Osteocyte (in vitro differentiated cells): ENCODE data around the gene SLC2A4. TPM values are rescaled to one million over a fixed set of nuclear protein-coding genes. Genes with fewer than 3 reads are reported as not detected.

Source experiments
- DNase-seq: peaks from one replicate; pipeline ENCODE4 v3.0.0; 2021; ENCODE audit warnings: mixed read lengths; ENCODE audit not compliant: unreplicated experiment; ENCODE audit errors: extremely low spot score
- H3K27ac Mint-ChIP-seq: one replicate; pipeline ENCODE4 v1.8.0; 2021; ENCODE audit warnings: mild to moderate bottlenecking, mixed read lengths; ENCODE audit not compliant: unreplicated experiment
- H3K27me3 Mint-ChIP-seq: one replicate; pipeline ENCODE4 v1.8.0; 2021; ENCODE audit warnings: mixed read lengths; ENCODE audit not compliant: unreplicated experiment
- H3K36me3 Mint-ChIP-seq: one replicate; pipeline ENCODE4 v1.8.0; 2021; ENCODE audit warnings: mixed read lengths; ENCODE audit not compliant: unreplicated experiment
- H3K4me1 Mint-ChIP-seq: one replicate; pipeline ENCODE4 v1.8.0; 2021; ENCODE audit warnings: mixed read lengths; ENCODE audit not compliant: unreplicated experiment
- H3K4me3 Mint-ChIP-seq: one replicate; pipeline ENCODE4 v1.8.0; 2021; ENCODE audit warnings: mild to moderate bottlenecking, moderate library complexity, mixed read lengths; ENCODE audit not compliant: unreplicated experiment
- H3K9me3 Mint-ChIP-seq: one replicate; pipeline ENCODE4 v1.8.0; 2021; ENCODE audit warnings: mixed read lengths; ENCODE audit not compliant: unreplicated experiment
- total RNA-seq: library from RNA; stranded (reverse); gene quantifications from 2 replicates; pipeline ENCODE4 v1.2.1, GENCODE V29; 2021
- TF ChIP-seq, protein P1 (sequence below): fragments of 200-600 bp; sonication (generic); IDR thresholded peaks from 2 replicates; pipeline ENCODE4 v1.5.0; 2021; ENCODE audit warnings: antibody characterized with exemption, mild to moderate bottlenecking, moderate library complexity

SLC2A4 gene
- total RNA-seq, 1 donor from 2014 or later = 0.59 TPM

DNA sequence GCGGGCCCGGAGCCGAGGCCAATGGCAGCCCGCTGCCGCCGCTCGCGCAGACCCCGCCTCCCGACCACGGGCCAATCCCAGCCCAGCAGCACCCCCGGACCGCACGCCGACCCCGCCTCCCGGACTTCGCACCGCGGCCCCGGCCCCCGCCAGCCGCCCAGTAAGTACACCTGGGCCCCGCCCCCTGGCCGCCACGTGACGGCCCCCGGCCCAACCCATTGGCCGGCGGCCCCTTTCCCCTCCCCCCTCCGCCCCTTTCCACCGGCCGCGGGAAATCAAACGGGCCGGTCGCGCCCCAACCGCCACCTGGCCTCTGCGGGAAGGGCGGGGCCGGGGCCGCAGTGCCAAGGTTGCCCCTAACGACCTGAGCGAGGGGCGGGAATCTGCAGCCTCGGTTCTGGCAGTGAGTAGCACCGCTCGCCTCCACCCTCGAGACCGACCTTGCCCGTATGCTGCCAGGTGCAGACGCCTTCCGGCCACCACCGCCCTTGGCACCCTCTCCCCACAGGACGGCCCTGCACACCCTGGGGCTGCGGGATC is 13.2 kb downstream of the SLC2A4 start, which contains the start of gene YBX2:
Gene YBX2 (minus strand): TSS at position 26 of the 540 bp plus-strand sequence. CDS start 139 bp downstream, outside the sequence.
- Mint-ChIP-seq H3K9me3 (no peaks in the 10 kb centered on the region), H3K27ac (peak within 1 kb of the TSS; percentile 7), H3K27me3 (peaks cover 46% of the 10 kb centered on the region), H3K4me1 (peaks cover 24% of the 10 kb centered on the region), H3K36me3 (no peaks in the 10 kb centered on the region), H3K4me3 (peak within 1 kb of the TSS; percentile 64)
- TF ChIP-seq, protein P1, sequence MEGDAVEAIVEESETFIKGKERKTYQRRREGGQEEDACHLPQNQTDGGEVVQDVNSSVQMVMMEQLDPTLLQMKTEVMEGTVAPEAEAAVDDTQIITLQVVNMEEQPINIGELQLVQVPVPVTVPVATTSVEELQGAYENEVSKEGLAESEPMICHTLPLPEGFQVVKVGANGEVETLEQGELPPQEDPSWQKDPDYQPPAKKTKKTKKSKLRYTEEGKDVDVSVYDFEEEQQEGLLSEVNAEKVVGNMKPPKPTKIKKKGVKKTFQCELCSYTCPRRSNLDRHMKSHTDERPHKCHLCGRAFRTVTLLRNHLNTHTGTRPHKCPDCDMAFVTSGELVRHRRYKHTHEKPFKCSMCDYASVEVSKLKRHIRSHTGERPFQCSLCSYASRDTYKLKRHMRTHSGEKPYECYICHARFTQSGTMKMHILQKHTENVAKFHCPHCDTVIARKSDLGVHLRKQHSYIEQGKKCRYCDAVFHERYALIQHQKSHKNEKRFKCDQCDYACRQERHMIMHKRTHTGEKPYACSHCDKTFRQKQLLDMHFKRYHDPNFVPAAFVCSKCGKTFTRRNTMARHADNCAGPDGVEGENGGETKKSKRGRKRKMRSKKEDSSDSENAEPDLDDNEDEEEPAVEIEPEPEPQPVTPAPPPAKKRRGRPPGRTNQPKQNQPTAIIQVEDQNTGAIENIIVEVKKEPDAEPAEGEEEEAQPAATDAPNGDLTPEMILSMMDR = no peak
- DNase-seq = no peak

DNA sequence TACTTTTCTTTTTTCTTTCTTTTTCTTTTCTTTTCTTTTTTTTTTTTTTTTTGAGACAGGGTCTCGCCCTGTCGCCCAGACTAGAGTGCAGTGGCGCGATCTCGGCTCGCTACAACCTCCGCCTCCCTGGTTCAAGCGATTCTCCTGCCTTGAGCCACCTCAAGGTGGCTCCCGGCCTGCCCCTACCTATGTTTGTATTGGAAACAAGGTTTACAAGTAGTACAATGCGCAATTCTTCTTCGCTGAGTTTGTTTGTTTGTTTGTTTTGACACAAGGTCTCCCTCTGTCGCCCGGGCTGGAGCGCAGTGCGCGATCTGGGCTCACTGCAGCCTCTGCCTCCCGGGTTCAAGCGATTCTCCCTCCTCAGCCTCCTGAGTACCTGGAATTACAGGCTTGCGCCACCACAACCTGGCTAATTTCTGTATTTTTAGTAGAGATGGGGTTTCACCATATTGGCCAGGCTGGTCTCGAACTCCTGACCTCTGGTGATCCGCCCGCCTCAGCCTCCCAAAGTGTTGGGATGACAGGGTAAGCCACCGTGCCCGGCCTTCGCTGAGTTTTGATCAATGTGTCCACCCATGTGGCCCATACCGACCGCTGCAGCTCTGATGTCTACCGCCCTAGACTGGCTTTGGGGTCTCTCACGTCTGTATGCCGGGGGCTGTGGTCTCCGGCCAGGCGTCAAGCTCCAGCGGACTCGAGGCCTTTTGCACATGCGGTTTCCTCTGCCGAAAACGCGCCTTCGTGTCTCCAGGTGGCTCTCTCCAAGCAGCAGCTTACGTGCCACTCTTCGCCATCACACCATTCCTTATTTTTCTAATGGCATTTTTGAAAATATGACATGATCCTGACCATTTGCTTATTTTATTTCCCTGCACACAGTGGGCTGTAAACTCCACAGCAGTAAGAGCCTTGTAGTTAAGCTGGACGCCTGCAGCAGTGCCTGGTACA is 14.0 kb downstream of the SLC2A4 start:
- Mint-ChIP-seq H3K9me3 (no peaks in the 10 kb centered on the region), H3K27me3 (peaks cover 49% of the 10 kb centered on the region), H3K36me3 (no peaks in the 10 kb centered on the region), H3K27ac (no peak overlapping the region), H3K4me3 (peak overlapping the region; percentile 64), H3K4me1 (peaks cover 24% of the 10 kb centered on the region)
- DNase-seq = no peak
- TF ChIP-seq, protein P1 = no peak

DNA sequence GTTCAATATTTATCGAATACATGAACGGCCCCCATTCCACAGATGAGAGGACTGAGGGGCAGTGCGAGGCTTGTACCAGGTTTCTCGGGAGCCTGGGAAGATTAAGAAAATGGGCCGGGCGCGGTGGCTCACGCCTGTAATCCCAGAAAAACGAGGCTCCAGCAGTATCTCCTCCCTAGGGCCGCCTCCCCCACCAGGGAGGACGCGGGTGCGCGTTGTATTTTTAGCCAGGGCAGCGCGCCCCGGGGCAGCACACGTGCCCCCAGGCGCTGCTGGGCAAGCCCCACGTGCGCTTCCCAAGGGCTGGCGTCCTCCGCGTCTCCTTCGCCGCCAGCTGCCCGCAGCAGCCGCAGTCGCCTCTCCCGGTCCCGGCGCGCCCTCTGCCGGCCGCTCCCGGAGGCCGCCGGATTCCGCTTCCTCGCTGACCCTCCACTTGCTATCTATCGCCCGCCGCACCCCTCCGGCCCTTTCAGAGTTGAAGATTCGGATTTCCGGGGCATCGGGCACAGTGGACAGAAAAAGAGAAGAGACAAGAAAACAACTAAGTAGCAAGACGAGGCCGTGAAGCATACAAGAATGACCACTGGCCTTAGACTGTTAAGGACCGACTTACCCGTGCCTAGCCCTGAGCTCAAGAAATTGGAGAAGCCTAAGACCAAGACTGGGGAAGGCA is 14.8 kb downstream of the SLC2A4 start:
- DNase-seq = peak; percentile 94
- no peaks in the 10 kb centered on the region for H3K9me3 Mint-ChIP-seq
- H3K27me3 Mint-ChIP-seq = peaks cover 42% of the 10 kb centered on the region
- H3K4me3 Mint-ChIP-seq = peak overlapping the region; percentile 22
- H3K27ac Mint-ChIP-seq = no peak overlapping the region
- TF ChIP-seq, protein P1 = peak; percentile 98
- peaks cover 24% of the 10 kb centered on the region for H3K4me1 Mint-ChIP-seq
- H3K36me3 Mint-ChIP-seq = no peaks in the 10 kb centered on the region

DNA sequence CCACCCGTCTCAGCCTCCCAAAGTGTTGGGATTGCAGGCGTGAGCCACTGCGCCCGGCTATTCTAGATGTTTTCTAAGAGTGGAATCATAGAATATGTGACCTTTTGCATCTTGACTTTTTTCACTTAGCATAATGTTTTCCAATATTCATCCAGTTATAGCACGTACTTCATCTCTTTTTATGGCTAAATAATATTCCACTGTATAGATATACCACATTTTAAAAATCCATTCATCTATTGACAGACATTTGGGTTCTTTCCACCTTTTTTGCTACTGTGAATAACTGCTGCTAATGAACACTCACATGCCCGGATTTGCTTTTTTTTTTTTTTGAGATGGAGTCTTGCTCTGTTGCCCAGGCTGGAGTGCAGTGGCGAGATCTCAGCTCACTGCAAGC is 22.7 kb downstream of the SLC2A4 start:
- no peaks in the 10 kb centered on the region for H3K36me3 Mint-ChIP-seq
- DNase-seq = no peak
- H3K9me3 Mint-ChIP-seq = no peaks in the 10 kb centered on the region
- no peak overlapping the region for H3K27ac Mint-ChIP-seq
- H3K4me3 Mint-ChIP-seq = no peak overlapping the region
- TF ChIP-seq, protein P1 = no peak
- H3K27me3 Mint-ChIP-seq = peaks cover 12% of the 10 kb centered on the region
- H3K4me1 Mint-ChIP-seq = peaks cover 9% of the 10 kb centered on the region
